ENCODE results near the gene UCKL1.
"Not testable (repeated sequence)": the region's sequence is repeated elsewhere in the genome, so short reads cannot be mapped to it uniquely, and the experiment has no call there.

The UCKL1 gene

DNA sequence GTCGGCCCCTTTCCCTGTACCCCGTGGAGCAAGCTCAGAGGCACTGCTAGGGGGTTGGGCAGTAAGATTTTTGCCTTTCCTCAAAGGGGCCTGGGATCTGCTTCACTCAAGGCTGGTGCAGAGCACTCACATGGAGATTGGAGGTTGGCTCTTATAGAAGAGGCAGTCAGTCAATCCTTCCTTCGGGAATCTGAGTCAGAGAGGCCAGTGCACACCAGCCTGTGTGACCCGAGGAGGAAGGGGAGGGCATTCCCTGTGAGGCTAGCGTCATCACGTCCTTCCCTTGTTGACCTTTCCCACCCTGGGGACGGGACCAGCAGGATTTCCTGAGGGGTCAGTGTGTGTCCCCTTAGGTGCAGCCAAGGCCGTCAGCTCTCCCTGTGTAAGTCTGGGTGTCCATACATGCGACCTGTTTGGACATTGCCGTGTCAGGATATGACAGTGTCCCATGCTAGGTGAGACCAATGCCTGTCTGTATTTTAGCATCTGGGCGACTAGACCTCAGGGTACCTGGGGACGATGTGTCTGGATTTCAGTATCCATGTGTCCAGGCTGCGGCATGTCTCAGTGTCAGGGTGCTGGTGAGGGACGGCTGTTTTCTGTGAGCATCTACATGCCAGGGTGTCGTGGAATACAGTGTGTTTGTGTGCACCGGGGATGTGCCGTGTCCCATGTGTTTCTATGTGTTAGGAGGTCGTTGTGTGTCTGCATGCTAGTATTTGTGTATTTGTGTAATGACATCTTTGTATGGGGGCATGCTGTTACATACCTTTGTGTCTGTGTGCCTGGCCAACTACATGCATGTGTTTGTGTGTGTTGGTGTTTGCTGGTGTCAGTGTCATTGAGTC, 16.3 kb upstream of the UCKL1 start:
- no peak for DNase-seq (ENCODE audit: low read depth)

- DNase-seq (ENCODE audit: low read depth): not testable (repeated sequence)
These were observed 15.7 kb upstream of the UCKL1 start for GRCh38 chr20:63971960-63972311.

DNA sequence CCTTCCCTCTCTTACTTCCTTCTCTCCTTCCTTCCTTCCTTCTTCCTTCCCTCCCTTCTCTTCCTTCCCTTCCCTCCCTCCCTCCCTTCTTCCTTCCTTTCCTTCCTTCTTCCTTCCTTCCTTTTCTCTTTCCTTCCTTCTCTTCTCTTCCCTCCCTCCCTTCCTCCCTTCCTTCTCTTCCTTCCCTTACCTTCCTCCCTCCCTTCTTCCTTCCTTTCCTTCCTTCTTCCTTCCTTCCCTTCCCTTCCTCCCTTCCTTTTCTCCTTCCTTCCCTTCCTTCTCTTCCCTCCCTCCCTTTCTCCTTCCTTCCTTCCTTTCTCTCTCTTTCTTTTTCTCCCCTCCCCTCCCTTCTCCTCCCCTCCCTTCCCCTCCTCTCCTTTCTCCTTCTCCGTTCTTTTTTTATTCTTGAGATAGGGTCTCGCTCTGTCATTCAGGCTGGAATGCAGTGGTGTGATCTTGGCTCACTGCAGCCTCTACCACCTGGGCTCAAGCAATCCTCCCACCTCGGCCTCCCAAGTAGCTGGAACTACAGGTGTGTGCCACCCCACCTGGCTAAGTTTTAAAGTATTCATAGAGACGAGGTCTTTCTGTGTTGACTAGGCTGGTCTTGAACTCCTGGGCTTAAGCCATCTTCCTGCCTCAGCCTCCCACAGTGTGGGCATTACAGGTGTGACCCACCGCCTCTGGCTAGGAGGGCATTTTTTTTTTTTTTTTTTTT, 14.7 kb upstream of the UCKL1 start:
- DNase-seq (ENCODE audit: low read depth): no peak

DNA sequence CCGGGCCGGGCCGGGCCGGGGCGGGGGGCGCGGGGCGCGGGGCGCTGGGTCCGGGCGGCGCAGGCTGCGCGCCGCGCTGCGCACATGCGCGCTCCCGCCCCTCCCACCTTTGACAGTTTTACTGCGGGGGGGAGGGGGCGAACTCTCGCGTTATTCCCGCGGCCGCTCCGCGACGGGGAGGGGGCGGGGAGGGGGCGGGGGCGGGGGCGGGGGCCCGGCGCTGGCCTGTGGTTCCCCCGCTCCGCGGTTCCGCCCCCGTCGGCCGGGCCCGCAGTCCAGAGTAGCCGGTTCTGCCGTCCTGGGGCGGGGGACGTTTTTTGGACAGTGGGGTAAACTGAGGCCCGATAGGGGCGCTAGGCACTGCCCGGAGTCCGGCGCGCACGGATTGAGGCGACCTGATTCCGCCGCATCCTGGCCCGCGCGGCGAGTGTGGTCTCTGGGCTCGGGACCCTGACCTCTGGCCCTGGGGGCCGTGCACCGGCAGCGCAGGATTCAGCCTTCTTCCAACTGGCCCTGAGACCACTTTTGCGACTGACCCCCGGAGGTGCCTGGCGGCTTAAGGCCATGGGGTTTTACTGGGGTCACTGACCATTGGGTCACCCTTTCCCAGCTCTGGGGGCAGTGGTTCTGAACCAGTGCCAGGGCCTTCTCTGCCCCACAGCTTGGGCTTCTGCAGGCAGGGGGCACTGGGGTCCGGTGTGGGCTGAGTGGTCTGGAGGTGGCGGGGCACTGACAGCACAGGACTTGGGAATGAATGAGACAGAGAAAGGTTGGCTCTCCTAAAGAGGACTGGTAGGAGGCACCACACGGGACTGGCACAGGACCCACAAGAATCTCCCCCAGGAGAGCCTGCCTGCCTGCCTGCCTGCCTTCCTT, 13.9 kb upstream of the UCKL1 start, which contains the start of gene ZNF512B:
TSS of gene ZNF512B (minus strand) at position 93 of the 876 bp plus-strand sequence. CDS start 1,980 bp downstream, outside the sequence.
- DNase-seq (ENCODE audit: low read depth): no peak

DNA sequence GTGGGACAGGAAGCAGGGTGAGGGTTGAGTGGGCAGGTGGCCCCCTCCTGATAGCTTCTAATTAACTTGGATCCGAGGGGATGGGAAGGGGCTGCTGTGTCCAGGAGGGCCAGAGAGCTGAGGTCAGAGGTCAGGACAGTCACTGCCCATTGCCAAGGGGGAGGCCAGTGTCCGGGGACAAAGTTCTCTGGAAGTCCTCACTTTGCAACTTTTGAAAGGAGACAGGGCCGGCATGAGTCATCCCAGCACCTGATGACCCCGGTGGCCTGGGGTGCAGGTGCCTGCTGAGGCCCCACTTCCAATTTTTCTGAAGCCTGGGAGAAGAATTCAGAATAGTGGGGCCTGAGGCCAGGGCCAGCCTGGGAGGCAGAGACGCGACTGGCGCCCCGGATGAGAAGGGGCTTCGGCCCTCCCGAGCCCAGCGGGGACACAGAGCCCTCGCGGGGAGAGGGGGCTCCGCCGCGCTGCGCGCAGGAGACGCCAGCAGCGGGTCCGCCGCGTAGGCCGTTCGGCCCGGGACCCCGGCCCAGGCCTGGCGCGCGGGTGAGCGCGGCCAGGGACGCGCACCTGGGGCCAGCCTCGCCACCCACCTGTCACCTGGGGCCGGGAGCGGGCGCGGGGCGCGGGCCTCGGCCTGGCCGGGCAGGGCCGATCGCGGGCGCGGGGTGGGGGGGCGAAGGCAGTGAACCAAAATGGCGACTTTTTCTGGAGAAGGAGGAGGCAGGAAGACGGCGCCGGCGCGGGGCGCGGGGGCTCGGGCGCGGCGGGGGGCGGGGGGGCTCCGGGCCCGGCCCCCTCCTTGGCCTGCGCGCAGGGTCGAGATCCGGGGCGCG, 12.9 kb upstream of the UCKL1 start:
- no peak for DNase-seq (ENCODE audit: low read depth)

DNA sequence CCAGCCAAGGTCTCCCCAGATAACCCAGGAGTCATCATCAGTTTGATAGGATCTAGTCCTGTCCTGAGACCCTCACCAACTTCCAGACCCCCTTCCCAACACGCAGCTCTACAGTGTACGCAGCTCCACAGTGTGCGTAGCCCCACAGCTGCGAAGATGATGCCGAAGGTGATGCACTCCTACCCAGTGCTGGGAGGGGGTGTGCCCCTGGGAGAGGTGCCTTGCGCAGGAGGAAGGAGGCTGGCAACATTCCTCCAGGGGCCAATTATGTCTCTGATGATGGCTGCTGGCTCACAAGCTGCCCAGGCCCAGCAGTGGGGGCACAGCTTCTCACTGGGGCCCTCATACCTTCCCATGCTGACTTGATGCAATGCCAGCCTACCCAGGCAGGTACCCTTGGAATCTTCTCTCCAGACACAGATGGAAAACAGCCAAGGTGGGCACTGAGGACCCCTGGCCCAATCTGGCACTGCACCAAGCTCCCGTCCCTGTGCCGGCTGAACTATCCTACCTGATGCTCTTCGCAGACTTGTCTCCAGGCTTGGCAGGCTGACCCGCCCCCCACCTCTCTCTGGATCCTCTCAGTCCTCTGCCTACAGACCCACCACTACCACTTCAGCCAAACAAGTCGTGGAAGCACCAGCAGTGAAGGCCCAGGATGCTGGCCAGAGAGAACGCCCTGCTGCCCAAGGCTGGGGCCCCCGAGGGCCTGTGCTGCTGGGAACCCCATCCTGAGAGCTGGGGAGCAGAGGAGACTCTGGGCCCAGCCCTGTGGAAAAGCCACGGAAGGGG, 12.1 kb upstream of the UCKL1 start:
- no peak for DNase-seq (ENCODE audit: low read depth)

- no peak for DNase-seq (ENCODE audit: low read depth)
These were observed 11.3 kb upstream of the UCKL1 start for GRCh38 chr20:63967330-63968135.

GRCh38 chr20:63966944-63967322, 10.7 kb upstream of the UCKL1 start:
- DNase-seq (ENCODE audit: low read depth): no peak

- no peak for DNase-seq (ENCODE audit: low read depth)
These were observed 10.1 kb upstream of the UCKL1 start for GRCh38 chr20:63966172-63966943.

- DNase-seq (ENCODE audit: low read depth): no peak
These were observed 8.2 kb upstream of the UCKL1 start for GRCh38 chr20:63964412-63964811.

DNA sequence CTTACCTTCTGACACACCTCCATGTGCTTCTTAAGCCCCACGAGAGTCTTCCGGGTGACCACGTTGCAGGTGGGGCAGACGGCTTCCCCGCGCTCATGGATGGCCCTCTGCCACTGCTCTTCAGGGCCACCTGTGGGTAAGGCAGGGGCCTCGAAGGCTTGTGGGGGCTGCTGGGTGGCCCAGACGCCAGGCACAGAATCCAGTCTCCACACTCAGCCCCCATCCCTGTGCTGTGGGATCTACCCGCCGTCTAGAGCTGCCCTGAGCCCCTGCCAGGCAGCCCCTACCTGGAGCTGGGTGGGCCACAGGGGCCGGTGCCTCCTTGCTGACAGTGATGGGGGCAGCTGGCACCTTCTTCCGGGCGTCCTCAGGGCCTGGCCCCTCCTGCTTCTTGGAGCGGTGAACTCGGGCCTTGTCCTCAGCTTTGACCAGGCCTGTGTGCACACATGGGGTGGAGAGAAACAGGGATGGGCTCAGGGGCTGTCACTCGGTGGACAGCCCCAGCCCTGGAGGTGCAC, 7.6 kb upstream of the UCKL1 start:
- no peak for DNase-seq (ENCODE audit: low read depth)

DNA sequence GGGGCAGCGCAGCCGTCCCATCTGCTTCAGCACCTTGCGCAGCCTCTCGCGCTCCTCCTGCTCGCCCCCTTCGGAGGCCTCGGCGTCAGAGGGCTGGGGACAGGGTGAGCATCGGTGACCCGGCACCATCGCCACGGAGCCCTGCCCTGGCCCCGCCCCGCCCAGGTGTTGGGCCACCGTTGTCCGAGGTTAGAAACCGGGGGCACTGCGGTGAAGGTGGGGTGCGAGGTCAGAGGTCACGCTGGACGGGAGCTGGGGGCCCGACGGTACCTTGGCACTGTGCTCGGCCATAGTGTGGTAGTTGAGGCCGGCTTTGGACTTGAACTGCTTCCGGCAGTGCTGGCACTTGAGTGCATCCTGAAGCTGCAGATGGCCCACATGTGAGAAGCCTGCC, 7.1 kb upstream of the UCKL1 start:
- DNase-seq (ENCODE audit: low read depth): no peak

DNA sequence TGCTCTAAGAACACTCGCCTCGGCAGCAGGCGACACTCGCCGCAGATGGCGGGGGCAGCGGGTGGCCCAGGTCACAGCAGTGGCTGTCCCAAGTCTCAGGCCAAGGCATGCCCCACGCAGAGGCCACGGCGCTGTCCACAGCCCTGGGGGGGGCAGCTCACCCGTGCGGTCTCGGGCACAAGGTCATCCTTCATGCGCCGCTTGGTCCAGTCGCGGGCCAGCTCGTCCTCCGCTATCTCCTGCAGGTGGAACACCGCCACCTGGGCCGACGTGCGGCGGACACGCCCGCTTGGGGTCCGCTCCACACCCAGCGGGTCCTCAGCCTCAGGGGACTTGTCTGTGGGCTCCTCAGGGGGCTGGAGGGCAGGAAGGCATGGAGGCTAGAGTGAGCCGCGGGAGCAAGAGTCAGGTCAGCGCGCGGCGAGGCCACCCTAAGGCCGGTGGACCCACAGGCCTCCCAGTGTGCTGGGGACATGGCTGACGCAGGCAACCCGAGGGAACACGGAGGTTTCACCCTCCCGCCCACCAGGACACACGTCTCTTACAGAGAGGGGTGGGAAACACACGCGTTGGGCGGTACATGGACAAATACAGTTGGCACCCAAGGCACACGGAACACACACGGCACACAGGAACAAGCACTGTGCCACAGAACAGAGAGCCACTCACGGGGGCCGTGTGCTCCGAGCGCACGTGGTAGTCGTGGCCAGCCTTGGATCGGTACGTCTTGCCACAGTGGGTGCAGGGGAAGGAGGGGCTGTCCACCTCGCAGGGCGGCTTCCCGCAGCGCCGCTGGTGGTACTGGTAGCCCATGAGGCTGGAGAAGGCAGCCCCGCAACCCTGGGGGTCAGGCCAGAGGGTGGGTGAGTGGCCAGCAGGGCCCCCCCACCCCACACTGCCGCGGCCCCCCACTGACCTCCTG, 6.5 kb upstream of the UCKL1 start:
- DNase-seq (ENCODE audit: low read depth): no peak

GRCh38 chr20:63961664-63962425, 5.6 kb upstream of the UCKL1 start:
- DNase-seq (ENCODE audit: low read depth): no peak

DNA sequence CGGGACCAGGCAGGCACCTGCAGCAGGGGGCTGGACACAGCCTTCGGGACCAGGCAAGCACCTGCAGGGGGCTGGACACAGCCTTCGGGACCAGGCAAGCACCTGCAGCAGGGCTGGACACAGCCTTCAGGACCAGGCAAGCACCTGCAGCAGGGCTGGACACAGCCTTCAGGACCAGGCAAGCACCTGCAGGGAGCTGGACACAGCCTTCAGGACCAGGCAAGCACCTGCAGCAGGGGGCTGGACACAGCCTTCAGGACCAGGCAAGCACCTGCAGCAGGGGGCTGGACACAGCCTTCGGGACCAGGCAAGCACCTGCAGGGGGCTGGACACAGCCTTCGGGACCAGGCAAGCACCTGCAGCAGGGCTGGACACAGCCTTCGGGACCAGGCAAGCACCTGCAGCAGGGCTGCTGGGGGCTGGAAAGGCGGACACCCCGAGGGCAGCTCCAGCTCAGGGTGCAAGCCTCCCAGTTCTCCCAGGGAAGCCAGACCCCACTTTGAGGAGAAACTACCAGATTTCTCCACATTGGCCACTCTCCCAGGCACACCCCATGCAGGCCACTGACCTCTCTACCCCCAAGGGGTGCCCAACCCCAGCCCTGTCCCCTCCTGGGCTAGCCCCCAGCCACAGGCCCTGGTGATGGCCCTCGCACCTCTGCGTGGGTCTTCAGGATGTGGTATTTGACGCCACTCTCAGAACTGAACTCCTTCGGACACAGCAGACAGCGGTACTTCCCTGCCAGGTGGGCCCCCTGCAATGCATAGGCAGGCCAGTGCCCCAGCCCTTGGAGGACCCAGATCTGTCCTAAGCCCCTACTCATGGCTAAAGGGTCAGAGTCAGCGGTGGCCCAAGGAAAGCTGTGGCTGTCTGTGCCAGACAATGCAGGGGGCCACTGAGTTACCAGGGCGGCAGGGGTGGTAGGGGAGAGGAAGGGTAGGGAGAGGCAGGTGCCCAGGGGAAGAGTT, 4.7 kb upstream of the UCKL1 start:
- DNase-seq (ENCODE audit: low read depth): not testable (repeated sequence)

GRCh38 chr20:63959699-63960075, 3.5 kb upstream of the UCKL1 start:
- DNase-seq (ENCODE audit: low read depth): no peak
